Measurements from ENCODE around the gene ULBP1. TPM values are rescaled to one million over a fixed set of nuclear protein-coding genes. Genes with fewer than 3 reads are reported as not detected.

Gene ULBP1
- total RNA-seq, 1 experiment from 2014 or later, result 3.1 TPM

GRCh38 chr6:150004783-150005717, 41.3 kb downstream of the ULBP1 start:
- peaks cover 8% of the 10 kb centered on the region for H3K4me1 ChIP-seq (ENCODE audit: control insufficient read depth, insufficient read depth, low read length)
- no peaks in the 10 kb centered on the region; the same call in 1 of the 2 replicates for H3K36me3 ChIP-seq (ENCODE audit: control insufficient read depth, insufficient read depth, low read length)
- H3K27me3 ChIP-seq (ENCODE audit: control insufficient read depth, insufficient read depth, low read length), result peaks cover 2% of the 10 kb centered on the region
- TF ChIP-seq POLR2AphosphoS5 (IDR thresholded peaks at IDR 0.05; ENCODE audit: low read depth, low read length) (no peak), SIN3A (IDR thresholded peaks at IDR 0.05; ENCODE audit: borderline replicate concordance, insufficient read depth, low read depth, low read length) (peak; percentile 69; the same call in 1 of the 2 replicates), CTCF (IDR thresholded peaks at IDR 0.05) (no peak), TCF7L2 (IDR thresholded peaks at IDR 0.05; ENCODE audit: low read depth, low read length) (no peak)
- POLR2A ChIA-PET, result no interaction called here
- H3K27ac ChIP-seq (ENCODE audit: low read length), result peak overlapping the region; percentile 1; the same call in 1 of the 2 replicates
- no TSS peak for BruUV-seq (replicated peaks)
- CTCF ChIA-PET, result no interaction called here
- DNase-seq (ENCODE audit: low read depth, low spot score), result peak; percentile 62
- H3K4me3 ChIP-seq (ENCODE audit: low read depth in 2 of 2, low read length in 2 of 2), result peak overlapping the region; percentile 67 to 72
- intact Hi-C loops (cut with micrococcal nuclease; ENCODE audit: unreplicated experiment) (no loop called here), in situ Hi-C loops (cut with HindIII; ENCODE audit: low pct_unique_long_range_greater_than_20kb, low sequenced_read_pairs) (no loop called here)
- ATAC-seq, result peak; percentile 98
- no peaks in the 10 kb centered on the region for H3K9me3 ChIP-seq (ENCODE audit: control insufficient read depth, insufficient read depth, low read depth, low read length)

DNA sequence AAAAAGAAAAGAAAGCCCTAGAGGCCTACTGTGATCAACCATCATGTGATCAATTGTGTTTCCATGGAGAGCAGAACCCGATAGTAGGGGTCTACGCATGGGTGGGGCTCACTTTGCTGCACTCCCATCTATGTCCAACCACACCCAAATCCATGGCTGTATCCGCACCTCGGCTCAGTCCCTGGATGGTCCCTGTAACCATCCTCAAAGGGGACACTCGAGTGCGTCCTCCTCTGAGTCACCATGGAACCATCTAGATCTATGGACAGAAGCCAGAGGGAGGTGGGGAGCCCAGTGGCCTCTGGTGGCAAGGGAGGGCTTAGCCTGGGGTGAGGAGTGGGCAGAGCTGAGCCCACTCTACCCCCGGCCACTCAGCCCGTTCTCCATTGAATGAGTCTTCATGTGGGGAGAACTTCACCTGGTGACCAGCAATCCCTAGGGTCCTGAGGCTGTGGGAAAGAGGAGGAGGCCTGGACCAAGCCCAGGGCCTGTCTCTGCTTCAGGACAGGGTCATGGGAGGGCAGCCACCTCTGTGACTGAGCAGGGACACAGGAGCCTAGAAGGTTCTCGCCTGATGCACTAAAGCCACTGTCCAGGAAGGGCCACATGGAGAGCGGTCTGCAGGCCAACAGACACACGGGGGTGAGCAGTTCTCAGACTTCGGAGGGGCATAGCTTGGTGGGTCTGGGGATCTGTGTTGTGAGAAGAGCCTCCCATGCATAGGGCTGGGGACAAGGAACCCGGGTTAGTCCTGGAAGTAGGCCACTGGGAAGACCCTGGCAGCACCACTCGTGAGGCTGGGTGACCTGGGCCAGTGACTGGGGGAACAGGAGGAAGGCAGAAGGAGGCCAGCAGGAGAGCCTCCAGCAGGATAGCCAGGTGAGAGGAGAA, 42.3 kb downstream of the ULBP1 start:
- TF ChIP-seq POLR2AphosphoS5 (IDR thresholded peaks at IDR 0.05; ENCODE audit: low read depth, low read length), result no peak
- TF ChIP-seq, protein P1, sequence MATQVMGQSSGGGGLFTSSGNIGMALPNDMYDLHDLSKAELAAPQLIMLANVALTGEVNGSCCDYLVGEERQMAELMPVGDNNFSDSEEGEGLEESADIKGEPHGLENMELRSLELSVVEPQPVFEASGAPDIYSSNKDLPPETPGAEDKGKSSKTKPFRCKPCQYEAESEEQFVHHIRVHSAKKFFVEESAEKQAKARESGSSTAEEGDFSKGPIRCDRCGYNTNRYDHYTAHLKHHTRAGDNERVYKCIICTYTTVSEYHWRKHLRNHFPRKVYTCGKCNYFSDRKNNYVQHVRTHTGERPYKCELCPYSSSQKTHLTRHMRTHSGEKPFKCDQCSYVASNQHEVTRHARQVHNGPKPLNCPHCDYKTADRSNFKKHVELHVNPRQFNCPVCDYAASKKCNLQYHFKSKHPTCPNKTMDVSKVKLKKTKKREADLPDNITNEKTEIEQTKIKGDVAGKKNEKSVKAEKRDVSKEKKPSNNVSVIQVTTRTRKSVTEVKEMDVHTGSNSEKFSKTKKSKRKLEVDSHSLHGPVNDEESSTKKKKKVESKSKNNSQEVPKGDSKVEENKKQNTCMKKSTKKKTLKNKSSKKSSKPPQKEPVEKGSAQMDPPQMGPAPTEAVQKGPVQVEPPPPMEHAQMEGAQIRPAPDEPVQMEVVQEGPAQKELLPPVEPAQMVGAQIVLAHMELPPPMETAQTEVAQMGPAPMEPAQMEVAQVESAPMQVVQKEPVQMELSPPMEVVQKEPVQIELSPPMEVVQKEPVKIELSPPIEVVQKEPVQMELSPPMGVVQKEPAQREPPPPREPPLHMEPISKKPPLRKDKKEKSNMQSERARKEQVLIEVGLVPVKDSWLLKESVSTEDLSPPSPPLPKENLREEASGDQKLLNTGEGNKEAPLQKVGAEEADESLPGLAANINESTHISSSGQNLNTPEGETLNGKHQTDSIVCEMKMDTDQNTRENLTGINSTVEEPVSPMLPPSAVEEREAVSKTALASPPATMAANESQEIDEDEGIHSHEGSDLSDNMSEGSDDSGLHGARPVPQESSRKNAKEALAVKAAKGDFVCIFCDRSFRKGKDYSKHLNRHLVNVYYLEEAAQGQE (IDR thresholded peaks at IDR 0.05; ENCODE audit: insufficient read depth in 1 of 2, low read depth in 2 of 2, low read length in 1 of 2), result no peak
- TF ChIP-seq TCF7L2 (IDR thresholded peaks at IDR 0.05; ENCODE audit: low read depth, low read length), result no peak
- Histone ChIP-seq H3K4me3 (ENCODE audit: low read depth in 2 of 2, low read length in 2 of 2) (peak overlapping the region; percentile 67 to 72), H3K27me3 (ENCODE audit: control insufficient read depth, insufficient read depth, low read length) (peaks cover 2% of the 10 kb centered on the region), H3K4me1 (ENCODE audit: control insufficient read depth, insufficient read depth, low read length) (peaks cover 8% of the 10 kb centered on the region), H3K9me3 (ENCODE audit: control insufficient read depth, insufficient read depth, low read depth, low read length) (no peaks in the 10 kb centered on the region), H3K36me3 (ENCODE audit: control insufficient read depth, insufficient read depth, low read length) (no peaks in the 10 kb centered on the region; the same call in 1 of the 2 replicates), H3K27ac (ENCODE audit: low read length) (0 out of 2 replicates have a peak overlapping the region, but pooled peaks have one; percentile 1)
- intact Hi-C loops (cut with micrococcal nuclease; ENCODE audit: unreplicated experiment), result no loop called here
- no TSS peak for BruUV-seq (replicated peaks)
- in situ Hi-C loops (cut with HindIII; ENCODE audit: low pct_unique_long_range_greater_than_20kb, low sequenced_read_pairs), result no loop called here
- ChIA-PET POLR2A (no interaction called here), CTCF (interaction anchor here (0.6 kb wide), 1 partner anchor 137 kb away, joined by 3 read pairs; no protein-coding TSS in a partner anchor)
- no peak for DNase-seq (ENCODE audit: low read depth, low spot score)
- ATAC-seq, result no peak
